K562 (cell line): Measurements from ENCODE around the gene MCC. TPM values are rescaled to one million over a fixed set of nuclear protein-coding genes. Genes with fewer than 3 reads are reported as not detected.

ENCODE experiments used
- BRD4 ChIP-seq: fragments of 200-600 bp; sonication (generic); IDR thresholded peaks from 2 replicates; pipeline ENCODE4 v1.6.1; 2017; ENCODE audit warnings: inconsistent platforms
- BRF1 ChIP-seq: IDR thresholded peaks from 3 replicates; pipeline ENCODE4 v1.6.1; 2011; ENCODE audit warnings: borderline replicate concordance, mild to moderate bottlenecking; ENCODE audit not compliant: insufficient read length; ENCODE audit errors: extremely low read depth
- FOXP1 ChIP-seq: sonication (generic); formaldehyde crosslinking; IDR thresholded peaks from 2 replicates; pipeline ENCODE4 v1.8.0; 2022; ENCODE audit warnings: mild to moderate bottlenecking, missing genetic modification reagents
- FOXP4 ChIP-seq: sonication (generic); formaldehyde crosslinking; IDR thresholded peaks from 2 replicates; pipeline ENCODE4 v1.8.0; 2022; ENCODE audit warnings: mild to moderate bottlenecking, missing genetic modification reagents, borderline replicate concordance
- GABPB2 ChIP-seq: fragments of 250-450 bp; sonication (Bioruptor Pico); conservative IDR thresholded peaks from 2 replicates; pipeline ENCODE4 v1.5.1; 2021; ENCODE audit warnings: mild to moderate bottlenecking
- GATAD2A ChIP-seq: fragments of 450-650 bp; IDR thresholded peaks from 2 replicates; pipeline ENCODE4 v1.6.1; 2017
- HSF4 ChIP-seq: fragments of 250-450 bp; sonication (Bioruptor Pico); IDR thresholded peaks from 2 replicates; pipeline ENCODE4 v2.1.2; 2022; ENCODE audit warnings: mild to moderate bottlenecking, moderate library complexity, borderline replicate concordance
- KLF10 ChIP-seq: fragments of 250-450 bp; sonication (Bioruptor Pico); IDR thresholded peaks from 2 replicates; pipeline ENCODE4 v1.6.1; 2021; ENCODE audit warnings: matching md5 sums
- NCOA2 ChIP-seq, 2 experiments: fragments of 450-650 bp; IDR thresholded peaks; 2 replicates each; pipeline ENCODE4 v1.6.1; 2018; ENCODE audit warnings: mild to moderate bottlenecking in 2 of 2, moderate library complexity in 1 of 2; ENCODE audit not compliant: partially characterized antibody in 2 of 2
- NELFE ChIP-seq: IDR thresholded peaks from 2 replicates; pipeline ENCODE4 v1.6.1; 2011; ENCODE audit warnings: mild to moderate bottlenecking; ENCODE audit not compliant: insufficient read depth, insufficient read length
- NFIC ChIP-seq: fragments of 450-650 bp; IDR thresholded peaks from 2 replicates; pipeline ENCODE4 v1.6.1; 2017; ENCODE audit warnings: mild to moderate bottlenecking, inconsistent platforms
- NFXL1 ChIP-seq: fragments of 450-650 bp; formaldehyde crosslinking; IDR thresholded peaks from 2 replicates; pipeline ENCODE4 v1.4.0; 2021; ENCODE audit warnings: mild to moderate bottlenecking
- NKRF ChIP-seq: fragments of 450-650 bp; IDR thresholded peaks from 2 replicates; pipeline ENCODE4 v1.6.1; 2016; ENCODE audit warnings: borderline replicate concordance
- POU5F1 ChIP-seq: fragments of 150-350 bp; IDR thresholded peaks from 2 replicates; pipeline ENCODE4 v1.6.1; 2014; ENCODE audit warnings: borderline replicate concordance, low read length, low read depth, mild to moderate bottlenecking; ENCODE audit not compliant: partially characterized antibody
- PRPF4 ChIP-seq: fragments of 200-400 bp; formaldehyde crosslinking; IDR thresholded peaks from one replicate; pipeline ENCODE4 v1.6.1; 2017; ENCODE audit warnings: low read length, low read depth, mild to moderate bottlenecking; ENCODE audit not compliant: insufficient read depth, poor library complexity, severe bottlenecking
- RBM14 ChIP-seq: fragments of 200-400 bp; formaldehyde crosslinking; IDR thresholded peaks from 2 replicates; pipeline ENCODE4 v1.6.1; 2018; ENCODE audit warnings: low read depth, mild to moderate bottlenecking, low read length, moderate library complexity, borderline replicate concordance; ENCODE audit not compliant: insufficient read depth
- SOX6 ChIP-seq: fragments of 450-650 bp; IDR thresholded peaks from 2 replicates; pipeline ENCODE4 v1.6.1; 2014; ENCODE audit warnings: mild to moderate bottlenecking
- TEAD4 ChIP-seq, 2 experiments: sonication (generic) in 1 of 2; formaldehyde crosslinking in 1 of 2; IDR thresholded peaks; 2 replicates each; pipeline versions ENCODE4 v1.6.1 to v1.8.0; 2012 to 2022; ENCODE audit warnings: borderline replicate concordance in 1 of 2, inconsistent platforms in 1 of 2, low read length in 1 of 2, mild to moderate bottlenecking in 1 of 2, missing genetic modification reagents in 1 of 2
- USF1 ChIP-seq: sonication (generic); formaldehyde crosslinking; IDR thresholded peaks from 2 replicates; pipeline ENCODE4 v1.9.0; 2022; ENCODE audit warnings: mild to moderate bottlenecking, missing genetic modification reagents
- ZFP1 ChIP-seq: fragments of 450-650 bp; formaldehyde crosslinking; IDR thresholded peaks from 2 replicates; pipeline ENCODE4 v1.4.0; 2020; ENCODE audit warnings: mild to moderate bottlenecking, mixed read lengths
- ZHX1 ChIP-seq: fragments of 150-350 bp; conservative IDR thresholded peaks from 2 replicates; pipeline ENCODE4 v1.6.1; 2014; ENCODE audit warnings: low read length
- ZNF24 ChIP-seq: fragments of 450-650 bp; IDR thresholded peaks from 2 replicates; pipeline ENCODE4 v1.6.1; 2016
- ZNF57 ChIP-seq: fragments of 450-650 bp; formaldehyde crosslinking; IDR thresholded peaks from 2 replicates; pipeline ENCODE4 v1.4.0; 2020; ENCODE audit warnings: mild to moderate bottlenecking, moderate library complexity
- polyA plus RNA-seq, 8 experiments: library from polyadenylated mRNA; depleted of rRNA in 4 of 8; stranded (reverse) in 5 of 8; unstranded in 3 of 8; fragments of >200 nt; fragmentation: Nextera tagmentation in 2 of 8; fragmentation: Illumina TruSeq in 1 of 8; extraction: Ambion mirVana in 2 of 8; extraction: Trizol in 1 of 8; gene quantifications; 2 replicates each; pipeline versions ENCODE4 v1.2.1 to v1.2.3, GENCODE V29; 2011 to 2014; ENCODE audit warnings: inconsistent platforms in 1 of 8, missing spikeins in 1 of 8
- total RNA-seq, 7 experiments: library from RNA; depleted of rRNA in 6 of 7; stranded (reverse); fragments of >200 nt in 6 of 7; fragmentation: Illumina TruSeq in 2 of 7; extraction: Trizol in 2 of 7; gene quantifications; 2 replicates each; pipeline versions ENCODE4 v1.2.1 to v1.2.3, GENCODE V29; 2011 to 2021; ENCODE audit warnings: low replicate concordance in 1 of 7

The MCC gene
- total and polyA plus RNA-seq, 9 of the 15 experiments (the other 6 are each of a cell fraction or from before 2014, with no cell fraction given) = 0.04 to 0.24 (median 0.06) TPM; not detected in 1

- TF ChIP-seq PRPF4 (no peak), ZFP1 (CRISPR knock-in tag) (no peak), FOXP1 (CRISPR knock-in tag) (no peak), NFXL1 (no peak), HSF4 (CRISPR knock-in tag) (no peak), RBM14 (no peak), BRD4 (no peak), USF1 (CRISPR knock-in tag) (no peak), KLF10 (CRISPR knock-in tag) (no peak), GABPB2 (CRISPR knock-in tag) (no peak), NKRF (no peak), GATAD2A (no peak), SOX6 (peak; percentile 92), NCOA2 (IDR thresholded peaks at IDR 0.05; ENCODE audit: partially characterized antibody in 2 of 2) (no peak), ZNF57 (CRISPR knock-in tag) (no peak), NFIC (peak; percentile 45; the same call in 1 of the 2 replicates), ZNF24 (no peak), POU5F1 (no peak), FOXP4 (no peak), TEAD4 (IDR thresholded peaks at IDR 0.05; ENCODE audit: low read length) (peak; percentile 94), TEAD4 (CRISPR knock-in tag; IDR thresholded peaks at IDR 0.05; ENCODE audit: borderline replicate concordance) (no peak), NELFE (no peak), BRF1 (no peak), ZHX1 (no peak)
Measured at GRCh38 chr5:112973904-112974303, 514.3 kb downstream of the MCC start (continued).
